B cell (primary cell): Measurements from ENCODE around the gene PAX3. TPM values are rescaled to one million over a fixed set of nuclear protein-coding genes. Genes with fewer than 3 reads are reported as not detected.

Experiments
- ATAC-seq: fragments of 200-7000 bp; cut with Tn5 transposase; one replicate; pipeline ENCODE4 v1.10.0; 2021; ENCODE audit warnings: low read depth, mild to moderate bottlenecking, moderate number of reproducible peaks, moderate library complexity
- CTCF ChIA-PET: fragments of 350-600 bp; sonication (Branson Sonifier 250); formaldehyde crosslinking; loops from one replicate; lab custom pipeline; 2021; ENCODE audit warnings: antibody characterized with exemption, inconsistent platforms; lab: Charles Lee
- POLR2A ChIA-PET: fragments of 350-600 bp; sonication (Branson Sonifier 250); formaldehyde crosslinking; loops from one replicate; lab custom pipeline; 2021; ENCODE audit warnings: antibody characterized with exemption; lab: Charles Lee
- DNase-seq: peaks from one replicate; pipeline ENCODE4 v3.0.0; 2013
- H2AFZ ChIP-seq: 2 replicates; pipeline ENCODE4 v1.6.1; 2012; ENCODE audit warnings: mild to moderate bottlenecking, low read depth, low read length; ENCODE audit not compliant: insufficient read depth, poor library complexity, severe bottlenecking
- H3K27ac ChIP-seq, 2 donors: 1 replicate in 1 of 2; 2 replicates in 1 of 2; pipeline ENCODE4 v1.5.1; 2012 to 2013; ENCODE audit warnings: low read length in 2 of 2, mild to moderate bottlenecking in 2 of 2, moderate library complexity in 1 of 2
- H3K27me3 ChIP-seq, 4 experiments: fragments of 200-600 bp in 1 of 4; sonication (generic) in 1 of 4; replicated peaks in 1 of 4; 1 replicate in 2 of 4; 2 replicates in 2 of 4; pipeline versions ENCODE4 v1.6.1 to v1.7.0; 2013 to 2016; ENCODE audit warnings: low read length in 3 of 4, mild to moderate bottlenecking in 2 of 4, mixed read lengths in 1 of 4, moderate library complexity in 1 of 4; ENCODE audit not compliant: insufficient read depth in 4 of 4, control insufficient read depth in 3 of 4; ENCODE audit errors: control extremely low read depth in 1 of 4
- H3K36me3 ChIP-seq, 2 experiments: replicated peaks in 1 of 2; 1 replicate in 1 of 2; 2 replicates in 1 of 2; pipeline versions ENCODE4 v1.6.1 to v1.7.1; 2013; ENCODE audit warnings: low read length in 1 of 2; ENCODE audit not compliant: insufficient read depth in 2 of 2, control insufficient read depth in 1 of 2; ENCODE audit errors: control extremely low read depth in 1 of 2, extremely low read depth in 1 of 2
- H3K4me1 ChIP-seq, 2 donors: fragments of 200-600 bp in 1 of 2; sonication (generic) in 1 of 2; 1 replicate in 1 of 2; 2 replicates in 1 of 2; pipeline versions ENCODE4 v1.5.1 to v1.6.1; 2013 to 2017; ENCODE audit warnings: low read length in 2 of 2; ENCODE audit not compliant: control insufficient read depth in 2 of 2, insufficient read depth in 2 of 2
- H3K4me2 ChIP-seq: replicated peaks from 2 replicates; pipeline ENCODE3; 2012; ENCODE audit warnings: mild to moderate bottlenecking, low read depth, low read length; ENCODE audit not compliant: poor library complexity, severe bottlenecking
- H3K4me3 ChIP-seq, 5 experiments: fragments of 200-600 bp in 1 of 5; sonication (generic) in 1 of 5; 1 replicate in 3 of 5; 2 replicates in 2 of 5; pipeline versions ENCODE4 v1.5.1 to v1.7.0; 2011 to 2016; ENCODE audit warnings: low read length in 4 of 5, mild to moderate bottlenecking in 4 of 5, low read depth in 2 of 5, control low read depth in 1 of 5, moderate library complexity in 1 of 5; ENCODE audit not compliant: insufficient read depth in 1 of 5; ENCODE audit errors: control extremely low read depth in 1 of 5, extremely low read depth in 1 of 5
- H3K79me2 ChIP-seq: fragments of 200-600 bp; sonication (generic); one replicate; pipeline ENCODE4 v1.6.0; 2016; ENCODE audit warnings: low read length; ENCODE audit not compliant: control insufficient read depth, insufficient read depth
- H3K9ac ChIP-seq: fragments of 200-600 bp; sonication (generic); 2 replicates; pipeline ENCODE4 v1.6.1; 2017; ENCODE audit warnings: mild to moderate bottlenecking, low read length, moderate library complexity
- H3K9me3 ChIP-seq, 3 donors: one replicate each; pipeline versions ENCODE4 v1.6.1 to v1.7.1; 2013; ENCODE audit warnings: low read length in 2 of 3; ENCODE audit not compliant: control insufficient read depth in 2 of 3, insufficient read depth in 1 of 3; ENCODE audit errors: control extremely low read depth in 1 of 3
- H4K20me1 ChIP-seq: 2 replicates; pipeline ENCODE4 v1.6.0; 2012; ENCODE audit warnings: mild to moderate bottlenecking, low read length; ENCODE audit not compliant: insufficient read depth, control insufficient read depth, poor library complexity, severe bottlenecking
- H3K27ac Mint-ChIP-seq: one replicate; pipeline ENCODE4 v1.8.0; 2021; ENCODE audit warnings: mixed read lengths
- H3K27me3 Mint-ChIP-seq: one replicate; pipeline ENCODE4 v1.8.0; 2021; ENCODE audit warnings: mixed read lengths
- H3K4me1 Mint-ChIP-seq: one replicate; pipeline ENCODE4 v1.8.0; 2021; ENCODE audit warnings: mixed read lengths
- H3K4me3 Mint-ChIP-seq: one replicate; pipeline ENCODE4 v1.8.0; 2021; ENCODE audit warnings: mixed read lengths
- H3K9me3 Mint-ChIP-seq: one replicate; pipeline ENCODE4 v1.8.0; 2022; ENCODE audit warnings: mixed read lengths; ENCODE audit not compliant: insufficient read depth
- EZH2 ChIP-seq: IDR thresholded peaks from 2 replicates; pipeline ENCODE4 v1.6.1; 2012; ENCODE audit warnings: borderline replicate concordance, low read depth, mild to moderate bottlenecking, moderate library complexity, low read length; ENCODE audit not compliant: insufficient read depth, poor library complexity, severe bottlenecking
- WGBS: methylation state at CpG from one replicate; pipeline ENCODE4 v1.1.5; 2013; ENCODE audit warnings: missing lambda C conversion rate; ENCODE audit not compliant: insufficient coverage; 5-methylcytosine and 5-hydroxymethylcytosine counted together
- intact Hi-C: fragments of 100-400 bp; cut with micrococcal nuclease; formaldehyde crosslinking; loops from one replicate; pipeline ENCODE4 v1.10.0; 2022
- polyA plus RNA-seq: library from polyadenylated mRNA; depleted of rRNA; stranded (reverse); fragments of >200 nt; gene quantifications from 2 replicates; pipeline ENCODE4 v1.2.3, GENCODE V29; 2012
- total RNA-seq, 2 donors: library from RNA; stranded (reverse); fragments of 120-200 nt in 1 of 2; gene quantifications; 1 replicate in 1 of 2; 2 replicates in 1 of 2; pipeline versions ENCODE4 v1.2.3 to v1.2.4, GENCODE V29; 2013 to 2022
- TF ChIP-seq, protein P1 (sequence below): fragments of 200-600 bp; IDR thresholded peaks from one replicate; pipeline ENCODE4 v1.8.0; 2022; ENCODE audit warnings: antibody characterized with exemption, mild to moderate bottlenecking

Gene PAX3
- total and polyA plus RNA-seq, 2 donors (not counting 1 experiment from before 2014, with no cell fraction given): not detected

DNA sequence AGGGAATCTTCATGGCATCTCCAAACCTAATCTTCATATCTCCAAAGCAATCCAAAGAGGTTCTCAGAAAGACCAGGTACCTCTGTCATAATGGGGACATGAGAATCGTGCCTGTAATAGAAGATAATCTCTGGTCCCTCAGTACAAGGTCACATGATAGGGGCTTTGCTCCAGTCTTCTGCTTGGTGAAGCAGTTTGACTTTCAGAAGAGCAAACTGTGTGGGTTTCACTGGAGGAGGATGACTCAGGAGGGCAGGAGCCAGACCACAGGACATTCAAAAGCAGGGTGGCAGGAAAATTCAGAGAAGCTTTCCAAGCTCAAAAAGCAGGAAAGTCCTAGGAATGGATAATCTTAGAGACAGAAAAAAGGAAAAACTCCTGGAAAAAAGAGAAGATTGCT lies 10.6 kb upstream of the PAX3 start:
- H3K79me2 ChIP-seq: no peaks in the 10 kb centered on the region
- H3K9me3 ChIP-seq: peaks cover 2 to 51% (median 9%) of the 10 kb centered on the region in 3 donors
- H3K9ac ChIP-seq: no peak overlapping the region
- DNase-seq (no peak), ATAC-seq (no peak)
- no peaks in the 10 kb centered on the region for H3K36me3 ChIP-seq
- no peak overlapping the region for H3K4me3 ChIP-seq
- peaks cover 32% of the 10 kb centered on the region for H3K4me1 Mint-ChIP-seq
- peaks cover 2% of the 10 kb centered on the region for H3K9me3 Mint-ChIP-seq
- CTCF ChIA-PET: no interaction called here
- intact Hi-C loops: no loop called here
- no peak for TF ChIP-seq EZH2
- TF ChIP-seq, protein P1, sequence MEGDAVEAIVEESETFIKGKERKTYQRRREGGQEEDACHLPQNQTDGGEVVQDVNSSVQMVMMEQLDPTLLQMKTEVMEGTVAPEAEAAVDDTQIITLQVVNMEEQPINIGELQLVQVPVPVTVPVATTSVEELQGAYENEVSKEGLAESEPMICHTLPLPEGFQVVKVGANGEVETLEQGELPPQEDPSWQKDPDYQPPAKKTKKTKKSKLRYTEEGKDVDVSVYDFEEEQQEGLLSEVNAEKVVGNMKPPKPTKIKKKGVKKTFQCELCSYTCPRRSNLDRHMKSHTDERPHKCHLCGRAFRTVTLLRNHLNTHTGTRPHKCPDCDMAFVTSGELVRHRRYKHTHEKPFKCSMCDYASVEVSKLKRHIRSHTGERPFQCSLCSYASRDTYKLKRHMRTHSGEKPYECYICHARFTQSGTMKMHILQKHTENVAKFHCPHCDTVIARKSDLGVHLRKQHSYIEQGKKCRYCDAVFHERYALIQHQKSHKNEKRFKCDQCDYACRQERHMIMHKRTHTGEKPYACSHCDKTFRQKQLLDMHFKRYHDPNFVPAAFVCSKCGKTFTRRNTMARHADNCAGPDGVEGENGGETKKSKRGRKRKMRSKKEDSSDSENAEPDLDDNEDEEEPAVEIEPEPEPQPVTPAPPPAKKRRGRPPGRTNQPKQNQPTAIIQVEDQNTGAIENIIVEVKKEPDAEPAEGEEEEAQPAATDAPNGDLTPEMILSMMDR: no peak
- no peak overlapping the region for H2AFZ ChIP-seq
- H3K4me3 Mint-ChIP-seq: no peak overlapping the region
- H3K27ac ChIP-seq: no peak overlapping the region
- POLR2A ChIA-PET: no interaction called here
- peaks cover 0 to 90% (median 67%) of the 10 kb centered on the region in 4 experiments for H3K27me3 ChIP-seq
- peaks cover 29 to 32% of the 10 kb centered on the region in 2 donors for H3K4me1 ChIP-seq
- H3K27me3 Mint-ChIP-seq: peaks cover 78% of the 10 kb centered on the region
- WGBS: 0% methylated on average over 1 of the region's 1 CpG
- no peak overlapping the region for H3K27ac Mint-ChIP-seq
- H4K20me1 ChIP-seq: no peaks in the 10 kb centered on the region
- H3K4me2 ChIP-seq: no peak overlapping the region

DNA sequence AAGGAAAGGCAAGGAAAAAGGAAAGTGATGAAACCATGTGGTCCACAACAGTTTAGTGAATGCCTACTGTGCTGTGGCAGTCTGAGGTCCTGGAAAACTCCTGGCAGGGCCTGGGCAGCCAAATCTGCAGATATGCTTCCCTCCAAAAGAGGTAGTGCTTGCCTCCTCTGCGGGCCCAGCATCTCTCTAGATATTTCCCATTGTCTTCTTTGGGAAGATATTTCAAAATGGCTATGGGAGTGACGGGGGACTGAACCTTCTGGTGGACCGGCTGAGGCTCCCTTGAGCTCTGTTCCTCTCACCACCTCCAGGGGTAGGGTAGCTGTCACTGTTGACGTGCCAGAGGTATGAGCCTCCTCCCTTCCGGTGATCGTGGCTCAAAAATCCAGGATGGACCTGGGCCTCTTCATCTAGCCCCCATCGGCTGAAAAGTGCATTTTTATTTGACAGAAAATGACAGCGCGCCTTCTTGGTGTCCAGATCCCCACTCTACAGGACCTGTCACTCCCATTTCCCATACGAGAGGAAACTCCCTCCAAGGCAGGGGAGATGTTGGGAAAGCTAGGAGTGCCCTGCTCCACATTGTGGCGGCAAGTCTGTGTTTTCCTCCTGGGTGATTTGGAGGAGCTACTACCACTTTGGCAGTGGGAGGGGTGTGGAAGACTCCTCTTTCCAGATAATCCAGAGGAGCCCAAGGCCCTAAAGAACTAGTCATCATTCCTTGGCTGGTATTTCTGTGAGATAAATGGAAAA lies 9.4 kb upstream of the PAX3 start:
- TF ChIP-seq, protein P1: no peak
- TF ChIP-seq EZH2: no peak
- H3K4me3 Mint-ChIP-seq: no peak overlapping the region

More for the DNA sequence above, 9.4 kb upstream of the PAX3 start:
- Histone ChIP-seq H3K36me3 (no peaks in the 10 kb centered on the region), H2AFZ (no peak overlapping the region), H3K9me3 (peaks cover 2 to 61% (median 9%) of the 10 kb centered on the region in 3 donors), H3K27ac (no peak overlapping the region), H4K20me1 (no peaks in the 10 kb centered on the region), H3K4me2 (no peak overlapping the region), H3K79me2 (no peaks in the 10 kb centered on the region), H3K4me3 (no peak overlapping the region), H3K4me1 (peaks cover 37 to 41% of the 10 kb centered on the region in 2 donors), H3K27me3 (peaks cover 0 to 97% (median 70%) of the 10 kb centered on the region in 4 experiments), H3K9ac (no peak overlapping the region)
- intact Hi-C loops: no loop called here
- H3K9me3 Mint-ChIP-seq: peaks cover 2% of the 10 kb centered on the region
- H3K27ac Mint-ChIP-seq: no peak overlapping the region
- ChIA-PET CTCF (interaction anchor here (0.6 to 1.3 kb wide), 2 partner anchors 10 to 166 kb away, joined by 3 to 6 read pairs; no protein-coding TSS in a partner anchor), POLR2A (no interaction called here)
- H3K4me1 Mint-ChIP-seq: peaks cover 35% of the 10 kb centered on the region
- DNase-seq (peak; percentile 1), ATAC-seq (no peak)
- H3K27me3 Mint-ChIP-seq: peaks cover 80% of the 10 kb centered on the region
- WGBS: 16% methylated on average over 4 of the region's 11 CpGs
